AG04449 (cell line): Measurements from ENCODE around the gene HINT2.

Experiments
- CTCF ChIA-PET: fragments of 350-600 bp; formaldehyde crosslinking; extraction: SDS; loops from one replicate; lab custom pipeline; 2021; ENCODE audit warnings: antibody characterized with exemption; lab: Yijun Ruan, JAX
- POLR2A ChIA-PET: fragments of 400-600, 350-600 bp; formaldehyde crosslinking; extraction: SDS; loops from one replicate; lab custom pipeline; 2020; ENCODE audit warnings: antibody characterized with exemption, inconsistent platforms; lab: Yijun Ruan, JAX
- DNase-seq: peaks from one replicate; pipeline ENCODE4 v3.0.0-alpha.2; 2010; ENCODE audit warnings: low read depth, low spot score
- H3K4me3 ChIP-seq: 2 replicates; pipeline ENCODE4 v1.5.1; 2011; ENCODE audit warnings: low read depth, mild to moderate bottlenecking, control low read depth, low read length
- TF ChIP-seq, protein P1 (sequence below): IDR thresholded peaks from one replicate; pipeline ENCODE4 v1.5.1; 2011; ENCODE audit warnings: mild to moderate bottlenecking, moderate library complexity, low read length, control low read depth, inconsistent platforms; ENCODE audit not compliant: insufficient read depth; ENCODE audit errors: missing control alignments

Gene HINT2

GRCh38 chr9:35835766-35836165, 20.9 kb upstream of the HINT2 start:
- POLR2A ChIA-PET: no interaction called here
- CTCF ChIA-PET: interaction anchor here (0.7 to 10.0 kb wide), 7 partner anchors 9 to 110 kb away, joined by 3 to 106 read pairs (median 9); partner anchors contain the start of genes FAM221B, HINT2 and TMEM8B
- no peak for DNase-seq
- TF ChIP-seq, protein P1, sequence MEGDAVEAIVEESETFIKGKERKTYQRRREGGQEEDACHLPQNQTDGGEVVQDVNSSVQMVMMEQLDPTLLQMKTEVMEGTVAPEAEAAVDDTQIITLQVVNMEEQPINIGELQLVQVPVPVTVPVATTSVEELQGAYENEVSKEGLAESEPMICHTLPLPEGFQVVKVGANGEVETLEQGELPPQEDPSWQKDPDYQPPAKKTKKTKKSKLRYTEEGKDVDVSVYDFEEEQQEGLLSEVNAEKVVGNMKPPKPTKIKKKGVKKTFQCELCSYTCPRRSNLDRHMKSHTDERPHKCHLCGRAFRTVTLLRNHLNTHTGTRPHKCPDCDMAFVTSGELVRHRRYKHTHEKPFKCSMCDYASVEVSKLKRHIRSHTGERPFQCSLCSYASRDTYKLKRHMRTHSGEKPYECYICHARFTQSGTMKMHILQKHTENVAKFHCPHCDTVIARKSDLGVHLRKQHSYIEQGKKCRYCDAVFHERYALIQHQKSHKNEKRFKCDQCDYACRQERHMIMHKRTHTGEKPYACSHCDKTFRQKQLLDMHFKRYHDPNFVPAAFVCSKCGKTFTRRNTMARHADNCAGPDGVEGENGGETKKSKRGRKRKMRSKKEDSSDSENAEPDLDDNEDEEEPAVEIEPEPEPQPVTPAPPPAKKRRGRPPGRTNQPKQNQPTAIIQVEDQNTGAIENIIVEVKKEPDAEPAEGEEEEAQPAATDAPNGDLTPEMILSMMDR: no peak
- no peak overlapping the region for H3K4me3 ChIP-seq

DNA sequence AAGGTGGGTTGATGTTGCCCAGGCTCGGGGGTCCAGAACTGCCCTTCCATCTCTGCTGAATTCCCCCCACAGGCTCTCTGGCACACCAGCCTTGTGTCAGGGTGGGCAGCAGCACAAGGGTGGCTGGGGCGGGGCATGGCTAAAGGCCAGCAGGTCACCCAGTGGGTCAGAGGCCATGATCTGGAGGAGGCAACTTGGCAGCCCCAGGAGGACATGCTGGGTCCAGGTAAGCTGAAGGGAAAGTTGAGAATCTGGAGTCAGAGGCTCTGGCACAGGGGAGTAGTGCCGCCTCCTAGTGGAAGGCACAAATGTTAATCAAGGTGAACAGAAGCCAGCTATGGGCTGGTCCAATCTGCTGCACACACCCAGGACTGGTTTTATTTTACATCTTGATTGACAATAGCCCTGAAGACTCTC, 20.4 kb upstream of the HINT2 start:
- ChIA-PET CTCF (interaction anchor here (0.7 to 10.0 kb wide), 6 partner anchors 10 to 68 kb away, joined by 3 to 106 read pairs (median 9); partner anchors contain the start of genes FAM221B, HINT2 and TMEM8B), POLR2A (no interaction called here)
- TF ChIP-seq, protein P1: no peak
- no peak overlapping the region for H3K4me3 ChIP-seq
- no peak for DNase-seq

DNA sequence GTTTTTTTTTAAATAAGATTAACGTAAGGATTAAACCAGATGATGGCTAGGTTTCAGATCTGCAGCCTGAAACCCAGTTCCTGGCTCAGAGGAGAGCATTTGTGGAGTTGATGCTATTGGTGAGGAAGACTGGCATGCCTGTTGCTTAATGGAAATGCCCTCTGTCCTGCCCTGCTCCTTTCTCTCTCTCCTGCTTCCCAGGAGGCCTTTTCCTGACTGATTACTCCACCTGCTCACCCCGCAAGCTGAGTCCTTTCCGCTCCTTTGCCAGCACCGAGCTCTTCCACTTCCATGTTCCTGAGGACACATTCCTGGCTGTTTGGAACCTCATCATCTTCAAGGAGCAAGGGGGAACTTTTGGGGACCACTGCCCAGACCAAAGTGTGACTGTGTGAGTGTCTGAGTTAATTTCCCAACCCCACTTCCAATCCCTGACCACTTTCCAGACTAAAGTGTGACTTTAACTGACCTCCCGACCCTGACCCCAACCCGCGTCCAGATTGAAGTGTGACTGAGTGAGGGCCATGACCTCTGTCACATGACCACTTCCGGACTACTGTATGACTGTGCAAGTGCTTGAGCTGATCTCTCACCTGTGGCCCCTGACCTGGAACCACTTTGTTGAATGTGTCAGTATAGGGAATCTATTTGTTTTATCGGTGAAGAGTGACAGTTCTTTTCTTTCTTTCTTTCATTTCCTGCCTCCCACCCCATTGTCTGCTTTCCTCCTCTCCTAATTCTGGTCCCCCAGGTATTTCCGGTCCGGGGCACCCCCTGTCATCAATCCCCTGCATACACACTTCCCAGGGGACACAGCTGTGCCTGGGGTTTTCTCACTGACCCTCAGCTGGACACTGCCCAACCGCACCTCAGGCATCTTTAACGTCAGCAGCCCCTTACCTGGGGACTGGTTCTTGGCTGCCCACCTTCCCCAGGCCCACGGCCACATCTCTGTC, 19.7 kb upstream of the HINT2 start:
- TF ChIP-seq, protein P1: no peak
- no peak for DNase-seq
- ChIA-PET POLR2A (no interaction called here), CTCF (interaction anchor here (0.6 to 10.0 kb wide), 8 partner anchors 7 to 78 kb away, joined by 3 to 106 read pairs (median 8); partner anchors contain the start of genes FAM221B, HINT2 and TMEM8B)
- no peak overlapping the region for H3K4me3 ChIP-seq

DNA sequence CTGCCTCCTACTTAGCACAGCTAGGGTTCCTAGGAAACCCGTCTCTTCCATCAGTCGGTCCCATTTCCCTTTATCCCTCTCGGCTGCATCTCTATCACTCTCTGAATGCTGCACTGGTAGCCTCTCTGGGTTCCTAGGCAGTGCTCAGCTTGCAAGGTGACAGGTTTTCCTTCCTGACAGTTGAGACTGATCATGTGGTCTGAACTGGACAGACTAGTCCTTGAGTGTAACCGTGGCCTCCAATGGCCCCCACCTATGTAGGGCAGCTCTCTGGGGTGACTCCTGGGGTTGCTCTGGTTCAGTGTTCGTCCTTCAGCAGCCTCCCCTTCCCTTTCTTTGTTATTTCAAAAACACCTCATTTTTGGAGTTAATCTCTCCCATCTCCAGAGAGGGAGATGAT, 18.0 kb upstream of the HINT2 start:
- DNase-seq: no peak
- TF ChIP-seq, protein P1: no peak
- ChIA-PET CTCF (interaction anchor here (0.9 to 3.6 kb wide), 6 partner anchors 9 to 70 kb away, joined by 3 to 11 read pairs (median 8); partner anchors contain the start of gene HINT2), POLR2A (no interaction called here)
- no peak overlapping the region for H3K4me3 ChIP-seq

DNA sequence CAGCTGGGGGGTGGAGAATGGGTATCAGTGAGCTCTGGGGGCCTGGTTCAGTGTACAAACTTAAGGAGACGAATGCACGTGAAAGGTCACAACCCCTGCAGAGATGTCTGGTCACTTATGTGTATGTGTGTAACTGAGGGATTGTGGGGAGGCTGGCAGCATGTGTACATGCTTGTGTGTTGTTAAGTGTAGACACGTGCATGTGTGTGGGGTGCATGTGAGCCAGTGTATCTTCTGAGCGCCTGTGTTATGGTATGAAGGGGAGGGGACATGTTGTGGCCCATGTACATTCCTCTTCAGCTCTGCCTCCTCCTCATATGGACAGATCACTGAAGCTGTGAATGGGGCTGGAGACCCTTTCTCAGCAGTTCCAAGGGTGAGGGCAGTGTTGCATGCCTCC, 16.2 kb upstream of the HINT2 start:
- TF ChIP-seq, protein P1: no peak
- ChIA-PET POLR2A (no interaction called here), CTCF (interaction anchor here (0.8 to 3.7 kb wide), 5 partner anchors 11 to 114 kb away, joined by 3 to 13 read pairs (median 4); no protein-coding TSS in a partner anchor)
- no peak for DNase-seq
- H3K4me3 ChIP-seq: no peak overlapping the region

GRCh38 chr9:35829764-35830096, 14.9 kb upstream of the HINT2 start:
- H3K4me3 ChIP-seq: peak overlapping the region; percentile 69
- ChIA-PET POLR2A (no interaction called here), CTCF (interaction anchor here (3.7 kb wide), 1 partner anchor 50 kb away, joined by 13 read pairs; no protein-coding TSS in a partner anchor)
- DNase-seq: no peak
- TF ChIP-seq, protein P1: no peak
